COLO668 (cell line): ENCODE measurements around the gene SNX14.
"Not testable (repeated sequence)": the region's sequence is repeated elsewhere in the genome, so short reads cannot be mapped to it uniquely, and the experiment has no call there.

Experiments used
- DNase-seq: peaks from one replicate; lab custom pipeline; 2025; ENCODE audit not compliant: unreplicated experiment; lab: John Stamatoyannopoulos, UW

SNX14 gene

GRCh38 chr6:85592033-85592432 is 1.6 kb downstream of the SNX14 start:
- DNase-seq = no peak

- no peak for DNase-seq
These were observed 2.5 kb downstream of the SNX14 start for GRCh38 chr6:85591207-85591606.

- DNase-seq = no peak
These were observed 7.9 kb downstream of the SNX14 start for GRCh38 chr6:85585741-85586140.

- DNase-seq = not testable (repeated sequence)
These were observed 10.8 kb downstream of the SNX14 start for GRCh38 chr6:85582832-85583231.

- DNase-seq = no peak
These were observed 12.1 kb downstream of the SNX14 start for GRCh38 chr6:85581572-85581971.

- peak; percentile 9 for DNase-seq
These were observed 12.8 kb downstream of the SNX14 start for GRCh38 chr6:85580878-85581267.

GRCh38 chr6:85580118-85580877 is 13.4 kb downstream of the SNX14 start:
- DNase-seq = peak; percentile 9

- no peak for DNase-seq
These were observed 14.1 kb downstream of the SNX14 start for GRCh38 chr6:85579581-85579980.

- DNase-seq = no peak
These were observed 17.2 kb downstream of the SNX14 start for GRCh38 chr6:85576476-85576875.

GRCh38 chr6:85574932-85575598 is 18.6 kb downstream of the SNX14 start:
- DNase-seq = no peak

- no peak for DNase-seq
These were observed 24.3 kb downstream of the SNX14 start for GRCh38 chr6:85569323-85569722.

GRCh38 chr6:85568411-85568810 is 25.2 kb downstream of the SNX14 start:
- no peak for DNase-seq

GRCh38 chr6:85565736-85566135 is 27.9 kb downstream of the SNX14 start:
- DNase-seq = no peak

GRCh38 chr6:85564223-85564622 is 29.4 kb downstream of the SNX14 start:
- DNase-seq = not testable (repeated sequence)

GRCh38 chr6:85561750-85562357 is 31.8 kb downstream of the SNX14 start:
- DNase-seq = no peak

GRCh38 chr6:85556992-85557668 is 36.5 kb downstream of the SNX14 start:
- DNase-seq = no peak

GRCh38 chr6:85552652-85553051 is 41.0 kb downstream of the SNX14 start:
- DNase-seq = no peak

- no peak for DNase-seq
These were observed 42.4 kb downstream of the SNX14 start for GRCh38 chr6:85551264-85551663.

- DNase-seq = no peak
These were observed 45.9 kb downstream of the SNX14 start for GRCh38 chr6:85547719-85548118.

- no peak for DNase-seq
These were observed 48.9 kb downstream of the SNX14 start for GRCh38 chr6:85544776-85545175.

GRCh38 chr6:85537055-85537494 is 56.6 kb downstream of the SNX14 start:
- no peak for DNase-seq

- DNase-seq = not testable (repeated sequence)
These were observed 69.4 kb downstream of the SNX14 start for GRCh38 chr6:85524281-85524680.
